GM21390 (cell line): Measurements from ENCODE around the gene STAB2.
"Not testable (repeated sequence)": the region's sequence is repeated elsewhere in the genome, so short reads cannot be mapped to it uniquely, and the experiment has no call there.

ENCODE experiments used
- ATAC-seq: cut with Tn5 transposase; IDR thresholded peaks from one replicate; pipeline ENCODE4 v1.9.1; 2021; ENCODE audit not compliant: unreplicated experiment

Gene STAB2

DNA sequence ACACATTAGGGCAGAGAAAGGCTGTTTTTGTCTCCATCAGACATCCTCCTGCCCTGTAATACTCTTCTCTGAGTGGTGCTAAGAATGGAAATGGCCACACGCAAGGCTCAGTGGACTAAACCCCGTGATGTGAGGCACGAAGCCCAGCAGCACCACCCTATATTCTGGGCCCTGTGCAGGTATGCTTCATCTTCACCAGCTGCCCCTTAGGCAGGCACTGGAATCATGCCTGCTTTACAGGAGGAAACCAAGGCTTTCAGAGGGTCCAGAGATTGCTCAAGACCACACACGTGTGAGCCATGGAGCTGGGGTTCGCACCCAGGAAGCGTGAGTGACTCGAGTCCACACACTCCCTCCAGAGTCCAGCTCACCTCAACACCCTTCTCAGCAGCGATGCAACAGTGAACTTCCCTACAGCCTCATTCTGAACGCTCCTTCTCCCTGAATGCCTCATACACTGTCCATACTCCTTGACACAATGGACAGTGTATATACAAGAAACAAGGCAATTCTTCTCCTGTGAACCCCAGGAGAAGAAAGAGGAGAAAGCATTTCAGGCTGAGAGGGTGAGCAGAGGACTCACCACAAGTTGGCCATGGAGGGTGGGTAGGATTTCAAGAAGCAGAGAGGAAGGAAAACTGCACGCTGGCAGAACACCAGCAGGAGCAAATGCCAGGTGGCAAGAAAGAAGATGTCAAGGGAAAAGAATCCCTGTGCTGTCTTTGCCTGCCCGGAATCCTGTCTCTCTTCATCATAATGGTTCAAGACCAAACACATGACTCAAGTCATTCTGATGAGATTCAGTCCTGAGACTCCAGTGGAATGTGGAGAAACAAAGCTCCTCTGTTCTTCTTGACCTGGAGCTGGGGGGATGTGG is 214.9 kb downstream of the STAB2 start:
- ATAC-seq: no peak

- ATAC-seq: no peak
Measured at GRCh38 chr12:103802586-103802886, 215.5 kb downstream of the STAB2 start.

- ATAC-seq: no peak
Measured at GRCh38 chr12:103803847-103804246, 216.8 kb downstream of the STAB2 start.

- no peak for ATAC-seq
Measured at GRCh38 chr12:103805655-103806360, 218.7 kb downstream of the STAB2 start.

DNA sequence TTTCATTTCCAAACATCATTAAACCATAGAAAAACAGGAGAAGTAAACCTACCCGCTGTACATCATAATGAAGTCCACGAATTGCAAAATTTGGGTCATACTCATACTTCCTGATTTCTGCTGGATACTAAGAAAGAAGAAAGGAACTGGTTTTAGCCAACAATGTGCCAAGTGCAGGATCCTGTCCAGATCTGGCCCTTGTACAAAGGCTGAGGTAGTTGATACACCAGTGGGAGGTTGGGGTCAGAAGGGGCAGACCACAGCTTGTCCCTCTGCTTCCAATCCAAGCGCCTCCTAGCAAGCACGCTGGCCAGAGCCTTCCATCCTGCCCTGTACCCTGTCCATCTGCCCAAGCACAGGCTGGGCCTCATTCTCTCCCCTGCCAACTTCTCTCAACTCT is 219.7 kb downstream of the STAB2 start:
- ATAC-seq: no peak

GRCh38 chr12:103807561-103808238 is 220.6 kb downstream of the STAB2 start:
- ATAC-seq: no peak

- ATAC-seq: no peak
Measured at GRCh38 chr12:103808239-103808880, 221.3 kb downstream of the STAB2 start.

DNA sequence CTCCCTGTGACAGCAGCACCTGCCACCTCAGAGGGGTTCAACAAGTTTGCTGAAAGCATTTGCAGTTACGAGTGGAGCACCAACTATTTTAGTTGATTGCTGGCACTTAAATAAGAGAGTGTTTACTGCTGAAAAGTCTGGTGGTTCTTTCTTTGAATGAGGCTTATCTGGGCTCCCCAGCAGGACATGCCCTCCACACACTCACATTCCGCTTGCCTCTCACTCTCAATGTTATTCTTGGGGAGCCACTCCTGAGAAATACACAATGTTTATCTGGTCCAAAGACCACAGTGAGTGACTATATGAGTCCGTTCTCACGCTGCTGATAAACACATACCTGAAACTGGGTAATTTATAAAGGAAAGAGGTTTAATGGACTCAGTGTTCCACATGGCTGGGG is 222.1 kb downstream of the STAB2 start:
- ATAC-seq: no peak

DNA sequence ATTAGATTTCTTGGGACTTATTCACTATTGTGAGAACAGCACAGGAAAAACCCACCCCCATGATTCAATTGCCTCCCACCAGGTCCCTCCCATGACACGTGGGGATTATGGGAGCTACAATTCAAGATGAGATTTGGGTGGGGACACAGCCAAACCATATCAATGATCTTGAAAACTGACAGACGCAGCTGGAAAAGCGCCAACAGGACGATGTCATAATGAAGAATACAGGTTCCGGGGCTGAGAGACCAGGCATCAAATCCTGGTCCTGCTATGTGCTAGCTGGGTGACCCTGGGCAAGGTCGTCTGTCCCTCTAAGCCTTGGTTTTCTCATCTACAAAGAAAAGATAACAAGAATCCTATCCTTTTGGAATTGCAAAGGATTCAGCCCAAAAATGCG is 222.6 kb downstream of the STAB2 start:
- not testable (repeated sequence) for ATAC-seq

GRCh38 chr12:103810111-103810510 is 223.0 kb downstream of the STAB2 start:
- no peak for ATAC-seq

GRCh38 chr12:103811791-103812190 is 224.7 kb downstream of the STAB2 start:
- no peak for ATAC-seq

DNA sequence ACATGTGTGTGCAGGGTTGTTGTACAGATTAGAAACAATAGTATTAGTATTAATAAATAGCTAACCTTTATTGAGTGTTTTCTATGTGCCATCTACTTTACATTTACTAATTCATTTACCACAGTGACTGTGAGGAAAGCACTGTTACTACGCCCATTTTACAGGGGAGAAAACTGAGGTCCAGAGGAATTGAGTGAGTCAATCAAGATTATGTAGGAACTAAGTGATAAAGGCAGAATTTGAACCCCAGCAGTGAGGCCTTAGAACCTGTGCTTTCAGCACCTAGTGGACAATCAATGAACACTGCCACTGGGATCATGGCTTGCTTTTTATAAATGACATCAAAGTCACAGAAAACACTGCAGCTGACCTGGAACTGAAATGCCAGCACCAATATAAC is 225.7 kb downstream of the STAB2 start:
- no peak for ATAC-seq

GRCh38 chr12:103813426-103813825 is 226.4 kb downstream of the STAB2 start:
- ATAC-seq: no peak

GRCh38 chr12:103813949-103814348 is 226.9 kb downstream of the STAB2 start:
- ATAC-seq: no peak

- ATAC-seq: no peak
Measured at GRCh38 chr12:103814436-103814835, 227.4 kb downstream of the STAB2 start.
